BE2C (cell line): ENCODE results near the gene PRPF6.

Experiments
- DNase-seq: peaks from one replicate; pipeline ENCODE4 v3.0.0-alpha.2; 2020
- H3K27me3 ChIP-seq: fragments of 250-450 bp; sonication (Bioruptor Pico); 2 replicates; pipeline ENCODE4 v1.5.1; 2020; ENCODE audit warnings: mild to moderate bottlenecking
- H3K36me3 ChIP-seq: fragments of 250-450 bp; sonication (Bioruptor Pico); 2 replicates; pipeline ENCODE4 v1.5.1; 2020; ENCODE audit warnings: mild to moderate bottlenecking
- H3K4me1 ChIP-seq: fragments of 250-450 bp; sonication (Bioruptor Pico); 2 replicates; pipeline ENCODE4 v1.5.1; 2020
- H3K4me3 ChIP-seq: 2 replicates; pipeline ENCODE4 v1.5.1; 2011; ENCODE audit warnings: low read depth, low read length
- H3K9me3 ChIP-seq: fragments of 250-450 bp; sonication (Bioruptor Pico); 2 replicates; pipeline ENCODE4 v1.5.1; 2020
- CTCF ChIP-seq: IDR thresholded peaks from 2 replicates; pipeline ENCODE4 v1.5.1; 2012; ENCODE audit warnings: mild to moderate bottlenecking, low read depth, low read length

PRPF6 gene

DNA sequence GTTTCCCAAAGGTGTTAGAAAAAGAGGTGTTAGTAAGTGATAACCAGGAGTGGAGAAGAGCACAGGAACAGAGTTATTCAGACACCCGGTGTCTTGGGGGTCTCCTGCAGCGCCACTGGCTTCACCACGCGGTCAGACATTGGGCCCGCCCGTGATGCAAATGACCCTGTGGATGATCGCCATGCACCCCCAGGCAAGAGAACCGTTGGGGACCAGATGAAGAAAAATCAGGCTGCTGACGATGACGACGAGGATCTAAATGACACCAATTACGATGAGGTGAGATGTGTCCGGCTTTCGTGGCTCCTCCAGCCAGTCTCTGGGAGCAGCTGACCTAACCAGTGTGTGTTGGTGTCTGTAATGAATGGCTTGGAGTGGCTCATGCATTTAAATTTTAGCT is 2.0 kb downstream of the PRPF6 start:
- H3K27me3 ChIP-seq = no peaks in the 10 kb centered on the region
- no peak for TF ChIP-seq CTCF
- H3K36me3 ChIP-seq = peaks cover 46% of the 10 kb centered on the region

GRCh38 chr20:64000906-64001305 is 20.0 kb downstream of the PRPF6 start:
- Histone ChIP-seq H3K9me3 (no peaks in the 10 kb centered on the region), H3K27me3 (no peaks in the 10 kb centered on the region), H3K4me1 (peaks cover 4% of the 10 kb centered on the region; the same call in 1 of the 2 replicates), H3K4me3 (no peak overlapping the region), H3K36me3 (peaks cover 88% of the 10 kb centered on the region)
- DNase-seq = peak; percentile 61
- TF ChIP-seq CTCF = no peak

More for the DNA sequence above, 2.0 kb downstream of the PRPF6 start:
- Histone ChIP-seq H3K4me1 (peaks cover 12% of the 10 kb centered on the region), H3K4me3 (no peak overlapping the region), H3K9me3 (no peaks in the 10 kb centered on the region)
- DNase-seq = no peak

GRCh38 chr20:64001607-64002011 is 20.7 kb downstream of the PRPF6 start:
- Histone ChIP-seq H3K27me3 (no peaks in the 10 kb centered on the region), H3K4me3 (no peak overlapping the region), H3K9me3 (no peaks in the 10 kb centered on the region), H3K4me1 (peaks cover 4% of the 10 kb centered on the region; the same call in 1 of the 2 replicates), H3K36me3 (peaks cover 86% of the 10 kb centered on the region)
- DNase-seq = no peak
- TF ChIP-seq CTCF = no peak

GRCh38 chr20:64003960-64004725 is 23.2 kb downstream of the PRPF6 start:
- no peak for TF ChIP-seq CTCF
- H3K9me3 ChIP-seq = no peaks in the 10 kb centered on the region

GRCh38 chr20:64005394-64005793 is 24.5 kb downstream of the PRPF6 start:
- H3K4me3 ChIP-seq = no peak overlapping the region
- H3K4me1 ChIP-seq = peaks cover 4% of the 10 kb centered on the region; the same call in 1 of the 2 replicates
- no peak for TF ChIP-seq CTCF
- no peaks in the 10 kb centered on the region for H3K9me3 ChIP-seq
- no peaks in the 10 kb centered on the region for H3K27me3 ChIP-seq
- DNase-seq = no peak
- peaks cover 86% of the 10 kb centered on the region for H3K36me3 ChIP-seq

More at GRCh38 chr20:64003960-64004725, 23.2 kb downstream of the PRPF6 start:
- H3K4me3 ChIP-seq = no peak overlapping the region
- no peak for DNase-seq
- peaks cover 85% of the 10 kb centered on the region for H3K36me3 ChIP-seq
- no peaks in the 10 kb centered on the region for H3K27me3 ChIP-seq
- H3K4me1 ChIP-seq = peaks cover 4% of the 10 kb centered on the region; the same call in 1 of the 2 replicates

DNA sequence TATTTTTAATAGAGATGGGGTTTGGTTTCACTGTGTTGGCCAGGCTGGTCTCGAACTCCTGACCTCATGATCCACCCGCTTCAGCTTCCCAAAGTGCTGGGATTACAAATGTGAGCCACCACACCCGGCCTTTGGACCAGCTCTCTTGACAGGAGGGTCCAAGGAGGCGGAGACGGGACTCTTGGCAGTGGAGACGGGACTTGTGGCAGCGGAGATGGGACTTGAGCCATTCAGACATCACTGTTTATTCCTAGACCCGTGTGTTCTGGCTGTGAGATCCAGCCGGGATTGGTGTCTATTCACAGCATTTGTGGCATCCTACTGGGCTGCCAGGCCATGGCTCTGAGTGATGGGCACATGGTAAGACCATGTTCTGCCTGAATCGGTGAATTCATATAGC is 25.6 kb downstream of the PRPF6 start:
- TF ChIP-seq CTCF = no peak
- DNase-seq = no peak
- Histone ChIP-seq H3K4me1 (no peaks in the 10 kb centered on the region), H3K36me3 (peaks cover 87% of the 10 kb centered on the region), H3K4me3 (no peak overlapping the region), H3K27me3 (no peaks in the 10 kb centered on the region), H3K9me3 (no peaks in the 10 kb centered on the region)
